ENCODE measurements around the gene NF1.
"Not testable (repeated sequence)": the region's sequence is repeated elsewhere in the genome, so short reads cannot be mapped to it uniquely, and the experiment has no call there.

The NF1 gene

GRCh38 chr17:31345191-31345747, 250.5 kb downstream of the NF1 start:
- DNase-seq (ENCODE audit: low read depth) = not testable (repeated sequence)

DNA sequence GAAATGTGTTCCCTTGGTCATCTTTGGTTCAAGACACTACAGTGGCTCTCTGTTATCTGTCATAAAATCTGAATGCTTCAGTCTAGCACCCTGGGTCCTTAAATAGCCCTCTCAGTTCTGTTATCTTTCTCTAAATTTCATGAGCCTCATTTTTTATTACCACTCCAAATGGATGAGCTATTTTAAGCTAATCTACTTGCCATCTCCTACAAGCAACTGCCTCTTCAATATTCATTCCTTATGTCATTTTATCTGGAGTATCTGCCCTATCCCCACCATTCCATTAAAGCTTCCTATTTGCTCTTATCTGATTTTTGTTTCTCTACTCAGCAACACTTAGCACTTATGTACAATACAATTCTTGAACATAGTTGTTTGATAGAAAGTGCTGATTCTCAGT, 254.7 kb downstream of the NF1 start:
- no peak for DNase-seq (ENCODE audit: low read depth)

DNA sequence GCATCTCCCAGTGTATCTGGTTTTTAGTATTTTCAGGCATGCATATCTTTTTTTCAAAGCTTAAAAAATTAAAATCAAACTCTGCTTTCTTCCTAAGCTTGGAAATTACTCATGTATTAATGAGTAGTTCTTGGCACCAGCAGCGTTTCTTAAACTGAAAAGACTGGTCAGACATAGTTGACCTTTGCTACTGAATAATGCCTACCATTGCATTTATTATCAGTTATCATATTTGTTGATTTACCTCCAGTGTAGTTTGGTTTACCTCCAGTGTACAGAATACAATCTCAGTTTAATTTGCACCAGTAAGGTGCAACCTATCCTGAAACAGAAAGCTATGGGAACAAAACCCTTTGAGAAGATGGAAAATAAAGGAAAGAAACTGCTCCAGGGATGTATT, 261.2 kb downstream of the NF1 start:
- DNase-seq (ENCODE audit: low read depth) = no peak

DNA sequence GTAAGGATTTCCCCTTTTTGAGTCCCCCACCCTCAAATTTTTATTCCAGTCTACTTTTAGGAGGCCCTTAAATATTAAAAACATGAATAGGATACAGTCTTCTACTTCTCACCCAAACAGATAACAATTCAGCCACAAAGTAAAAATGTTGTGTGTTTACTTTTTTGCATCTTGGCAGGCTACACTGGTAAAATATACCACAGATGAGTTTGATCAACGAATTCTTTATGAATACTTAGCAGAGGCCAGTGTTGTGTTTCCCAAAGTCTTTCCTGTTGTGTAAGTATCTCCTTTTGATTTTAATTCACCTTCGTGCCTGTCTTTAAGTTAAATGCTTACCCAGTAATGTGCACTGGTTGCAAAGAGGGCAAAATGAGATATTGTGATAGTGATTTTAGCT, 262.3 kb downstream of the NF1 start:
- DNase-seq (ENCODE audit: low read depth) = no peak

- DNase-seq (ENCODE audit: low read depth) = no peak
These were observed 263.1 kb downstream of the NF1 start for GRCh38 chr17:31357839-31358394.

DNA sequence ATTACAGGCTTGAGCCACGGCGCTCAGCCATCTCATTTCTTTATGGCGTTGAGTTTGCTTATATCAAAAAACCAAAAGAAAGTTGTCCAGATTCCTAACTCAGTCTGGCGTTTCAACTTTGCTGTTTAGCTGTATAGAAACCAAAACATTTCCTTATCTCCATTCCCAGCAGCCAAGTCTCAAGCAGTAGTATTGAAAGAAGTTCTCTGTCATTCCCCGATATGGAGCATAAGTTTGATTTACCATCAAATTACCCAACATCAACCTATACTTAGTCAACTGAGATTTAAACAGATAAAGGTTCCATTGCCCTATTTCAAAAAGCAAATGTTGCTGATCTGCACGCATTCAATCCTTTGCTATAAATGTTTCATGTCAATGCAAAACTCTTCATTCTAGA, 269.2 kb downstream of the NF1 start:
- no peak for DNase-seq (ENCODE audit: low read depth)

GRCh38 chr17:31366088-31366487, 271.3 kb downstream of the NF1 start:
- no peak for DNase-seq (ENCODE audit: low read depth)

DNA sequence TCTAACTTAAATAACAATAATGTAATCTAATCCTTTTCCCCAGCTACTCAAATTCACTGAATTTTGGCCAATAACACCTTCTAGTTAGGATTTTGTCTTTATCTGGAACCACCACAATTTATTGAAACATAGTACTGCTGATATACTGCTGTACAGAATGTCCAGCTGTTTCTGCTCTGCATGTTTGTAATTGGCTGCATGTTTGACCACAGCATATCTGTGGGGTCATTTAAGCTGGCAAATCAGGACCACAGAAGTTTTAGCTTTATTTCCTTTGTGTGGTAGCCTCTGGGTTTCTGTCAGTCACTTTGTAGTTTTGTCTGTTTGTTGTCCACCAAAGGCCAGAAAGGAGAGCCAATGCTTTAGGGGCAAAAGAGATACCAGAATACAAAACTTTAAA, 274.5 kb downstream of the NF1 start:
- no peak for DNase-seq (ENCODE audit: low read depth)

GRCh38 chr17:31371511-31372097, 276.8 kb downstream of the NF1 start:
- DNase-seq (ENCODE audit: low read depth) = no peak

- no peak for DNase-seq (ENCODE audit: low read depth)
These were observed 278.6 kb downstream of the NF1 start for GRCh38 chr17:31373150-31374093.

DNA sequence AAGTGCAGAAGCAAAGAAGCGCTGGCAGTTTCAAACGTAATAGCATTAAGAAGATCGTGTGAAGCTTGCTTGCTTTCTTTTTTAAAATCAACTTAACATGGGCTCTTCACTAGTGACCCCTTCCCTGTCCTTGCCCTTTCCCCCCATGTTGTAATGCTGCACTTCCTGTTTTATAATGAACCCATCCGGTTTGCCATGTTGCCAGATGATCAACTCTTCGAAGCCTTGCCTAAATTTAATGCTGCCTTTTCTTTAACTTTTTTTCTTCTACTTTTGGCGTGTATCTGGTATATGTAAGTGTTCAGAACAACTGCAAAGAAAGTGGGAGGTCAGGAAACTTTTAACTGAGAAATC, 279.3 kb downstream of the NF1 start:
- DNase-seq (ENCODE audit: low read depth) = no peak

GRCh38 chr17:31374503-31374902, 279.7 kb downstream of the NF1 start:
- no peak for DNase-seq (ENCODE audit: low read depth)

DNA sequence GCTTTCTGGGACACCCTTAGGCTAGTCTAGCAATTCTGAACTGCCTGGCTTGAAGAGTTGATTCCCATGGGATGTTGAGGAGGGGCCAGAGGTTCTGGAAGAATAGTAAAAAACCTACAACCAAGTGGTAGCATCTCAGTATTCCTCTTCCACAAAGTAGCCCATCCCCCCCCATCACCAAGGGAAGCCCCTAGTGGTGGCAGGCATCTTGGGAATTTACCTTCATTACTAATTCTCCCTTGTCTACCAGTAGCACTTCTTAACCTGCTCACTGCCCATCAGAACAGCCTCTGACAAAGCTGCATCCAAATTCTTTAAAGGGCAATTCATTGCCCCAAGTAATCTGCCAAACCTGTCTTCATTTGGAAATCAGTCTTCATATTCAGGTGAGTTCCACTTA, 283.9 kb downstream of the NF1 start:
- DNase-seq (ENCODE audit: low read depth) = no peak

DNA sequence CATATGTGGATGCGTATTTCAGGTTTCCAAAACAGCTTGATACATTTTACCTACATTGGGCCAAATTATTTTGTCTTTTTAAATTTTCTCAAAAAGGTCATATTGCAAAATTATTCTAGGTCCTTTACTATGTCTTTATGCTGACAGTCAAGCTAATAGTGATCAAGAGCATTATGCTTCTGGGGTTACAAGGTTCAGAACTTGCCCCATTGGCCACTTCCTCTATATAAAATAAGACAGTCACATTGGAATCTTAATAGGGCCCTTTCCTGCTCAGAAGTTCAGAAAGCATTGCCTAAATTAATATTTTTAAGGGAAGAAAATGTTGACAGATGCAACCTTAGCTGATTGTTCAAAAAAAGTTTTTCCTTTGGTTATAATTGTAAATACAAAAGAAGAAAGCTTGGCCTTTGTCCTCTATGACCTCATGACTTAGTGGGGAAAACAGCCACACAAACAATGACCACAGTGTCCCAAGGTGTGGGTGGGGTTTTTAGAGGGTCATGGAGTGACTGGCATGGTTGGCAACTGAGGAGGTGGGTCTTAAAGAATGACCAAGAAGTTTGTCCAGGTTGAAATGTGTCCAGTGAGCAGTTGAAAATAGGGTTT, 284.9 kb downstream of the NF1 start:
- no peak for DNase-seq (ENCODE audit: low read depth)

DNA sequence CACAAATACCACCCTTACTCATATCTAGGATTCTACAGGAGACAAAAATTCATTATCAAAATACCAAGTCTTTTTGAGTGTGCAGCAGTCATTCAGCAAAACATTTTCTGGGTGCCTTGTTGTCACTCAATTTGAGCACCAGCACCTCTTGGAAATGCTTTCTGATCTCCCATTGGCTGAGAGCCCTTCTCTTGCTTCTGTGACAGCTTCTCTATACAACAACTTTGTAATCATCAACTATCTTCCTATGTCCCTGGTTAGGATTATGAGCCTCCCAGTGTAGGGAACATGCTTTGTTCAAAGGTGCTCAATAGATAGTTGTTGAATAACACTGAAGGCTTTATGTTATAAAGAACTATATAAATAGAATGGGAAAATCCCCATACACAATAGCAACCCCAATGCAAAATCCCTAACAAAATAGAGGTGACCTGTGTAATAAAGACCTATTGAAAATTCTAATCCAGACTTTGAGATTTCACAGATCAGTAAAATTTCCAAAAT, 286.4 kb downstream of the NF1 start:
- no peak for DNase-seq (ENCODE audit: low read depth)

DNA sequence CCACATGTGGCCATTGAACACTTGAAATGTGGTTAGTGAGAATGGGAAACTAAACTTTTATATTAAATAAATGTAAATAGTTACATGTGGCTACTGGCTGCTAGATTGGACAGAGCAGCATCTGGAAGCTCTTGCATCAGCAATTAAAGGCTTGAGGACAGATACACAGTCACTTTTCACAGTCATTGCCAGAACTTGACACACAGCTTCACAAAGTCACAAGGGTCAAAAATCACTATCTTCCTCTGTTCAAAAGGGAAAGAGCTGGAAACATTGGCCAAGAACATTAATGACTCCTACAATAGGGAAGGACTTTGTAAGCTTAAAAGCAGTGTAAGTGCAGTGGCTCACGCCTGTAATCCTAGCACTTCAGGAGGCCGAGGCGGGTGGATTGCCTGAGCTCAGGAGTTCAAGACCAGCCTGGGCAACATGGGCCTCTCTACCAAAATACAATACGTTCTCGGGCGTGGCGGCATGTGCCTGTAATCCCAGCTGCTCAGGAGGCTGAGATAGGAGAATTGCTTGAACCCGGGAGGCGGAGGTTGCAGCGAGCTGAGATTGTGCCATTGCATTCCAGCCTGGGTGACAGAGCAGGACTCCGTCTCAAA, 288.0 kb downstream of the NF1 start:
- not testable (repeated sequence) for DNase-seq (ENCODE audit: low read depth)

DNA sequence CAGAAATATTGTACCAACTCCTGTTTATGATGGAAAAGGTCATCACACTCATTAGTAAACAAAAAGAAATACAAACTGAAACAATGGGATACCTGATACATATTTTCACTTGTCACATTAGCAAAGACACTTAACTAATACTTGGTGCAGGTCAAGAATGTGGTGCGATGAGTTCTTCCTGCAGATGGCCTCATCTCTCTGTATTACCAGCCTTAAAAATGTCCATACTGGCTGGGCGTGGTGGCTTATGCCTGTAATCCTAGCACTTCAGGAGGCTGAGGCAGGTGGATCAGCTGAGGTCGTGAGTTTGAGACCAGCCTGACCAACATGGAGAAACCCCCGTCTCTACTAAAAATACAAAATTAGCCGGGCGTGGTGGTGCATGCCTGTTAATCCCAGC, 288.7 kb downstream of the NF1 start:
- not testable (repeated sequence) for DNase-seq (ENCODE audit: low read depth)

- DNase-seq (ENCODE audit: low read depth) = no peak
These were observed 290.9 kb downstream of the NF1 start for GRCh38 chr17:31385428-31386285.

DNA sequence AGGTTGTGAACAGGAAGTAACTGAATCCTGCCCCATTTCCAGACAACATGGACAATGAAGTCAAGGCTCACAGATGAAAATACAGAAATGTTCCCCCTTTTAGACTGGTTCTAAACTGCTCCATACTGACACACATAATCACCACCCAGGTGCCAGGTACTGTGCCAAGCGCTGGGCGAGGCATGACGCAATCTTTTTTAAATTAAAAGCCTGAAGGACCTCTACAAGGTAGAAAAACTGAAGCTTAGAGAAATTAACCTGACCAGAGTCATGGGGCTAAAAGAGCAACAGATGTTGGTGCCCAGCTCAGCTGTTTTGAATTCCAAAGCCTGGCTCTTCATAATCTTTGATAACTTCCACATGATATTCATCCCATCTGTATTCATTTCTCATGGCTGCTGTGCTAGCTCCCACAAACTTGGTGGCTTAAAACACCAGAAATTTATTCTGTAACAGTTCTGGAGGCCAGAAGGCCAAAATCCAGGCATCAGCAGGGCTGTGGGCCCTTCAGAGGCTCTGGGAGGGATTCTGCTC, 291.8 kb downstream of the NF1 start:
- DNase-seq (ENCODE audit: low read depth) = no peak

DNA sequence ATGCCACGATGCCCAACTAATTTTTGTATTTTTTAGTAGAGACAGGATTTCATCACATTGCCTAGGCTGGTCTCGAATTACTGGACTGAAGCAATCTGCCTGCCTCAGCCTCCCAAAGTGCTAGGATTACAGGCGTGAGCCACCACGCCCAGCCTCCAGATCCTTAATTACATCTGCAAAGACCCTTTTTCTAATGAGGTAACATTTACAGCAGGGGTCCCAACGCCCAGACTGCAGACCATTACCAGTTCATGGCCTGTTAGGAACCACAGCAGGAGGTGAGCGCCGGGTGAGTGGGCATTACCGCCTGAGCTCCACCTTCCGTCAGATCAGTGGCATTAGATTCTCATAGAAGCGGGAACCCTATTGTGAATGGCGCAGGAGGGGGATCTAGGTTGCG, 292.7 kb downstream of the NF1 start:
- DNase-seq (ENCODE audit: low read depth) = no peak

GRCh38 chr17:31388351-31388750, 293.6 kb downstream of the NF1 start:
- no peak for DNase-seq (ENCODE audit: low read depth)
